H9 (cell line): ENCODE data around the gene BAZ1B. TPM values are rescaled to one million over a fixed set of nuclear protein-coding genes. Genes with fewer than 3 reads are reported as not detected.

Source experiments
- DNase-seq: peaks from one replicate; pipeline ENCODE4 v3.0.0-alpha.2; 2017
- H2AFZ ChIP-seq: one replicate; pipeline ENCODE4 v1.6.1; 2013; ENCODE audit warnings: mild to moderate bottlenecking, low read length, control low read depth, moderate library complexity
- H2AK5ac ChIP-seq: 2 replicates; pipeline ENCODE4 v1.6.1; 2013; ENCODE audit warnings: low read length, control low read depth, mixed read lengths; ENCODE audit not compliant: insufficient read length
- H2BK120ac ChIP-seq: one replicate; pipeline ENCODE4 v1.6.1; 2013; ENCODE audit warnings: low read depth, mild to moderate bottlenecking, low read length, control low read depth, inconsistent platforms; ENCODE audit not compliant: poor library complexity, severe bottlenecking
- H2BK12ac ChIP-seq: 2 replicates; pipeline ENCODE4 v1.6.1; 2013; ENCODE audit warnings: low read length, control low read depth, mixed read lengths, low read depth; ENCODE audit not compliant: insufficient read length
- H2BK15ac ChIP-seq: 2 replicates; pipeline ENCODE4 v1.6.1; 2013; ENCODE audit warnings: low read depth, low read length, control low read depth
- H2BK20ac ChIP-seq: one replicate; pipeline ENCODE4 v1.6.1; 2013; ENCODE audit warnings: low read depth, mild to moderate bottlenecking, low read length, control low read depth, inconsistent platforms; ENCODE audit not compliant: poor library complexity, severe bottlenecking
- H2BK5ac ChIP-seq: 2 replicates; pipeline ENCODE4 v1.6.1; 2013; ENCODE audit warnings: low read length, control low read depth, mixed read lengths; ENCODE audit not compliant: insufficient read length
- H3K14ac ChIP-seq: 2 replicates; pipeline ENCODE4 v1.6.1; 2013; ENCODE audit warnings: low read length, control low read depth; ENCODE audit not compliant: insufficient read depth
- H3K18ac ChIP-seq: 2 replicates; pipeline ENCODE4 v1.6.1; 2013; ENCODE audit warnings: low read depth, mild to moderate bottlenecking, mixed read lengths, low read length, control low read depth; ENCODE audit not compliant: insufficient read length
- H3K23ac ChIP-seq: 2 replicates; pipeline ENCODE4 v1.6.1; 2013; ENCODE audit warnings: low read length, control low read depth, mixed read lengths, low read depth; ENCODE audit not compliant: insufficient read length
- H3K23me2 ChIP-seq: 2 replicates; pipeline ENCODE4 v1.6.1; 2013; ENCODE audit warnings: low read depth, mild to moderate bottlenecking, mixed read lengths, low read length, control low read depth; ENCODE audit not compliant: insufficient read length, poor library complexity, severe bottlenecking
- H3K27ac ChIP-seq: 2 replicates; pipeline ENCODE4 v1.5.1; 2013; ENCODE audit warnings: low read length, control low read depth, mixed read lengths, low read depth; ENCODE audit not compliant: insufficient read length
- H3K27me3 ChIP-seq: 2 replicates; pipeline ENCODE4 v1.6.1; 2013; ENCODE audit warnings: low read length, control low read depth, inconsistent platforms; ENCODE audit not compliant: insufficient read depth
- H3K4ac ChIP-seq: 2 replicates; pipeline ENCODE4 v1.6.1; 2013; ENCODE audit warnings: low read depth, mild to moderate bottlenecking, control low read depth, inconsistent platforms, low read length, moderate library complexity
- H3K4me1 ChIP-seq: 2 replicates; pipeline ENCODE4 v1.6.1; 2013; ENCODE audit warnings: low read length, control low read depth, inconsistent platforms; ENCODE audit not compliant: insufficient read depth
- H3K4me2 ChIP-seq: 2 replicates; pipeline ENCODE4 v1.6.1; 2013; ENCODE audit warnings: low read length, control low read depth, mixed read lengths; ENCODE audit not compliant: insufficient read length, insufficient read depth
- H3K56ac ChIP-seq: 2 replicates; pipeline ENCODE4 v1.6.1; 2013; ENCODE audit warnings: low read depth, mild to moderate bottlenecking, mixed read lengths, low read length, control low read depth; ENCODE audit not compliant: insufficient read length
- H3K79me1 ChIP-seq: 2 replicates; pipeline ENCODE4 v1.6.1; 2013; ENCODE audit warnings: low read depth, mild to moderate bottlenecking, moderate library complexity, low read length, control low read depth, inconsistent platforms; ENCODE audit not compliant: insufficient read depth, poor library complexity, severe bottlenecking
- H3K79me2 ChIP-seq: 2 replicates; pipeline ENCODE4 v1.6.1; 2013; ENCODE audit warnings: low read length, control low read depth, inconsistent platforms; ENCODE audit not compliant: insufficient read depth
- H3K9ac ChIP-seq: 2 replicates; pipeline ENCODE4 v1.6.1; 2013; ENCODE audit warnings: low read length, control low read depth, mixed read lengths; ENCODE audit not compliant: insufficient read length; ENCODE audit errors: extremely low read depth
- H3K9me3 ChIP-seq: one replicate; pipeline ENCODE4 v1.6.1; 2013; ENCODE audit warnings: low read depth, low read length, inconsistent platforms; ENCODE audit not compliant: control insufficient read depth
- H3T11ph ChIP-seq: one replicate; pipeline ENCODE4 v1.6.1; 2013; ENCODE audit warnings: mild to moderate bottlenecking, low read length, control low read depth, inconsistent platforms
- H4K20me1 ChIP-seq: one replicate; pipeline ENCODE4 v1.6.1; 2013; ENCODE audit not compliant: control insufficient read depth, insufficient read length, insufficient read depth
- H4K5ac ChIP-seq: 2 replicates; pipeline ENCODE4 v1.6.1; 2013; ENCODE audit warnings: low read depth, mild to moderate bottlenecking, mixed read lengths, low read length, control low read depth; ENCODE audit not compliant: insufficient read length
- H4K8ac ChIP-seq: replicated peaks from 2 replicates; pipeline ENCODE4 v1.6.1; 2013; ENCODE audit warnings: low read length, control low read depth, mixed read lengths, low read depth; ENCODE audit not compliant: insufficient read length
- H4K91ac ChIP-seq: 2 replicates; pipeline ENCODE4 v1.6.1; 2013; ENCODE audit warnings: low read depth, mild to moderate bottlenecking, moderate library complexity, mixed read lengths, low read length, control low read depth; ENCODE audit not compliant: insufficient read length
- H3K27ac Mint-ChIP-seq, 3 experiments: 2 replicates in 2 of 3; 3 replicates in 1 of 3; pipeline ENCODE4 v1.8.0; 2020 to 2021; ENCODE audit warnings: mixed read lengths in 3 of 3, mild to moderate bottlenecking in 1 of 3, moderate library complexity in 1 of 3
- H3K27me3 Mint-ChIP-seq: 2 replicates; pipeline ENCODE4 v1.8.0; 2021; ENCODE audit warnings: low read depth, mild to moderate bottlenecking, moderate library complexity, mixed read lengths
- H3K36me3 Mint-ChIP-seq, 3 experiments: 2 replicates in 2 of 3; 3 replicates in 1 of 3; pipeline ENCODE4 v1.8.0; 2020 to 2021; ENCODE audit warnings: low read depth in 3 of 3, mixed read lengths in 3 of 3; ENCODE audit not compliant: insufficient read depth in 1 of 3
- H3K4me1 Mint-ChIP-seq, 2 experiments: 2 replicates each; pipeline ENCODE4 v1.8.0; 2020; ENCODE audit warnings: mixed read lengths in 2 of 2
- H3K4me3 Mint-ChIP-seq, 2 experiments: 2 replicates in 1 of 2; 3 replicates in 1 of 2; pipeline ENCODE4 v1.8.0; 2020 to 2021; ENCODE audit warnings: mild to moderate bottlenecking in 2 of 2, mixed read lengths in 2 of 2, moderate library complexity in 1 of 2
- H3K9me3 Mint-ChIP-seq, 2 experiments: 2 replicates in 1 of 2; 3 replicates in 1 of 2; pipeline ENCODE4 v1.8.0; 2020; ENCODE audit warnings: mild to moderate bottlenecking in 2 of 2, mixed read lengths in 2 of 2, moderate library complexity in 1 of 2
- CTCF ChIP-seq: fragments of 200-600 bp; sonication (generic); conservative IDR thresholded peaks from 3 replicates; pipeline ENCODE4 v1.8.0; 2021; ENCODE audit warnings: antibody characterized with exemption, mild to moderate bottlenecking
- WGBS: extraction: QIAGEN DNeasy Blood & Tissue Kit; methylation state at CpG from one replicate; pipeline ENCODE4 v1.1.7; 2013; ENCODE audit warnings: missing lambda C conversion rate, low lambda C conversion rate, mixed read lengths; ENCODE audit not compliant: insufficient read length; ENCODE audit errors: extremely low coverage; 5-methylcytosine and 5-hydroxymethylcytosine counted together
- total RNA-seq: library from RNA; stranded (reverse); gene quantifications from 2 replicates; pipeline ENCODE4 v1.2.1, GENCODE V29; 2021

Gene BAZ1B
- total RNA-seq, 1 experiment from 2014 or later = 96.4 TPM

- Mint-ChIP-seq H3K4me1 (peaks cover 4 to 14% of the 10 kb centered on the region in 2 experiments; a peak in 3 of 4 replicates), H3K9me3 (no peaks in the 10 kb centered on the region), H3K27me3 (no peaks in the 10 kb centered on the region), H3K36me3 (peaks cover 44 to 75% (median 68%) of the 10 kb centered on the region in 3 experiments), H3K27ac (0 out of 7 replicates have a peak overlapping the region, but pooled peaks of 1 of the 3 experiments have one; percentile 6), H3K4me3 (no peak overlapping the region)
- no peak overlapping the region for H3K56ac ChIP-seq
- H3K4ac ChIP-seq = no peak overlapping the region
- H3K79me1 ChIP-seq = peaks cover 12% of the 10 kb centered on the region
- no peak overlapping the region for H2BK12ac ChIP-seq
- no peaks in the 10 kb centered on the region for H3K9me3 ChIP-seq
- no peak overlapping the region for H2AK5ac ChIP-seq
- H3K9ac ChIP-seq = no peak overlapping the region
- peaks cover 1% of the 10 kb centered on the region; the same call in 1 of the 2 replicates for H3K79me2 ChIP-seq
- no peak overlapping the region for H2BK120ac ChIP-seq
- WGBS = no CpG with 5 or more reads among the region's 5 CpGs
- H2BK20ac ChIP-seq = no peak overlapping the region
- TF ChIP-seq CTCF = no peak
- no peak overlapping the region for H4K5ac ChIP-seq
- no peak overlapping the region for H3K14ac ChIP-seq
- DNase-seq = no peak
- H2BK5ac ChIP-seq = no peak overlapping the region
- H3K23ac ChIP-seq = no peak overlapping the region
- no peak overlapping the region for H4K8ac ChIP-seq
- no peaks in the 10 kb centered on the region for H3K27me3 ChIP-seq
- no peak overlapping the region for H3T11ph ChIP-seq
- H3K27ac ChIP-seq = no peak overlapping the region
- no peaks in the 10 kb centered on the region for H4K20me1 ChIP-seq
- H3K4me2 ChIP-seq = no peak overlapping the region
- no peaks in the 10 kb centered on the region for H3K4me1 ChIP-seq
- H3K23me2 ChIP-seq = no peaks in the 10 kb centered on the region
- no peak overlapping the region for H2AFZ ChIP-seq
- no peak overlapping the region for H3K18ac ChIP-seq
- no peak overlapping the region for H4K91ac ChIP-seq
- no peak overlapping the region for H2BK15ac ChIP-seq
Measured at GRCh38 chr7:73477376-73477775, 44.7 kb downstream of the BAZ1B start.
